Measurements from ENCODE around the gene ALKBH6. TPM values are rescaled to one million over a fixed set of nuclear protein-coding genes. Genes with fewer than 3 reads are reported as not detected.

ALKBH6 gene
- 10 to 100 TPM; 14.0 to 15.3 TPM for total RNA-seq
- polyA plus RNA-seq, result 10 to 100 TPM; 10.3 to 25.6 TPM
- long read RNA-seq, donor 1, partial matches to known transcripts, result 2 of 7 reads
- long read RNA-seq, donor 1, other reads (novel, unspliced or antisense), result 3 of 7 reads
- long read RNA-seq, donor 2, partial matches to known transcripts, result 1 of 4 reads
- long read RNA-seq, donor 2, other reads (novel, unspliced or antisense), result 1 of 4 reads

DNA sequence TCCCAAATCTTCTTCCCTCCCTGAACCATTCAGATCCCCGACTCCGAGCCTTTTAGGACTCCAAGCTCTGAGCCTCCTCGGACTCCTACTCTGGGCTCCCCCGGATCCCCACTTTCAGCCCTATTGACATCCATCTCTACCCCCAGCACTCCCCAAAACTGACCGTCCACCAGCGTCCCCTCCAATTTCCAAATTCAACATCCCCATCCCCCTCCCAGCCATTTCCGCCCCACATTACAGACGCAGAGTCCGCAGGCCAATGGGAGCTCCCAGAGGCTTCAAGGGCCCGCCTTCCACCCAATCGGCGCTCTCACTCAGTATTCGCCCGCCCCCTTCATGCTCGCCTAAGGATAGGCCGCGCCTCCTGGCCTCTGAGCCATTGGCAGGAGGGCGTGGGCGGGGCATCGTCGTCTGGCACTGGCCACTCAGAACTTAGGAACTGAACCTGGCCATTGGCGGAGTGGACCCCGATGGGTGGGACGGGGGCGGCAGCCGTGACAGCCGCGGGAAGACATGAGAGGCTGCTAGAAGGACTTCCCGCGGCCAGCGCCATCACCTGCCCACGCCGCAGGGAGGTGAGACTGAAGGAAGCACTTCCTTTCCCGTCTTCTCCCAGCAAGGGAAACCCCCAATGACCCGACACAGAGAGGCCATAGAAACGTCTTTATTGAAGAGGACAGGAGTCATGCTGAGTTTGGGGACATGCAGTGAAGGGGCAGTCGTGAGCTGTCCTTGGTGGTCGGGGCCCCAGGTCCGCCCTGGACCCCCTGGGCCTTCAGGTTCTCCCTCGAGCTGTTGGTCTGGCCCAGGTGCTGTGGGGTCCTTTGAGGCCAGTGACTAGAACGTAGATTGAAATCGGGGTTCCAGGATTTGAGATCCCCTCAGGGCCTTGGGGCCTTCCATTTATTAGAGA, at the start of gene ALKBH6:
TSS of gene ALKBH6 (minus strand) at position 202 of the 913 bp plus-strand sequence. CDS start 816 bp downstream, outside the sequence.
- 2 to 3% methylated on average over 42 of the region's 42 CpGs for WGBS, 2 donors
- Histone ChIP-seq H3K9me3 (ENCODE audit: control insufficient read depth, low read length) (no peaks in the 10 kb centered on the region), H3K27me3 (ENCODE audit: control insufficient read depth in 1 of 2, insufficient read depth in 2 of 2, low read length in 1 of 2) (no peaks in the 10 kb centered on the region), H3K4me3 (ENCODE audit: low read length in 2 of 2) (peak within 1 kb of the TSS; percentile 67 to 73), H3K4me1 (ENCODE audit: control insufficient read depth in 1 of 2, insufficient read depth in 2 of 2, low read length in 2 of 2) (no peaks in the 10 kb centered on the region), H3K27ac (ENCODE audit: low read depth in 1 of 2, low read length in 2 of 2) (peak within 1 kb of the TSS in 1 of 2 donors; percentile 22), H3K36me3 (ENCODE audit: control insufficient read depth in 1 of 2, insufficient read depth in 2 of 2, low read length in 1 of 2) (peaks cover 0 to 3% of the 10 kb centered on the region in 2 donors)
- intact Hi-C loops (cut with DNase I), result loop anchor here in 1 of 2 donors (5.0 kb wide), 1 partner anchor 38 kb away; the partner anchor contains the start of genes THAP8 and WDR62
- ATAC-seq (ENCODE audit: low FRiP score), result peak; percentile 99
- peak; percentile 100 for DNase-seq

DNA sequence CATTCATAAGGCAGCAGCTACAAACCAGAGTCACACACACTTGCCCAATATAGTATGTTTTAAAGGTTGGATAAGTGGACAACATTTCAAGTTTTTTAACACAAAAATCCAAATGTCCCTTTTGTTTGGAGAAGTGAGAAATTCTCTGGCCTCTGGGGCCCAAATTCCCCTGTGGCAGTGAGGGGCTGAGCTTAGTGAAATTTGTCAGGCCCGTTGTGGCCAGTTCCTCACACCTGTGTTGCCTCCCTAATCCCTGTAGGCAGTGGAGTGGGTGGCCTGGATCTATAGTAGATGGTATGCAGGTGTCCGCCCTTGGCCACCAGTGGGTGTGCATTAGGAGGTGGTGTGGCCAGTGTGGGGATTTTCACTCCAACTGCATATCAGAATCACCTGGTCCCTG, 47.4 kb upstream of the ALKBH6 start:
- Histone ChIP-seq H3K4me3 (ENCODE audit: low read length in 2 of 2) (no peak overlapping the region), H3K27me3 (ENCODE audit: control insufficient read depth in 1 of 2, insufficient read depth in 2 of 2, low read length in 1 of 2) (no peaks in the 10 kb centered on the region), H3K4me1 (ENCODE audit: control insufficient read depth in 1 of 2, insufficient read depth in 2 of 2, low read length in 2 of 2) (no peaks in the 10 kb centered on the region), H3K27ac (ENCODE audit: low read depth in 1 of 2, low read length in 2 of 2) (no peak overlapping the region), H3K9me3 (ENCODE audit: control insufficient read depth, low read length) (no peaks in the 10 kb centered on the region), H3K36me3 (ENCODE audit: control insufficient read depth in 1 of 2, insufficient read depth in 2 of 2, low read length in 1 of 2) (no peaks in the 10 kb centered on the region)
- DNase-seq, result peak in 1 of 2 donors; percentile 39
- WGBS, 2 donors, result 88 to 90% methylated on average over 2 of the region's 2 CpGs
- intact Hi-C loops (cut with DNase I), result no loop called here
- no peak for ATAC-seq (ENCODE audit: low FRiP score)

DNA sequence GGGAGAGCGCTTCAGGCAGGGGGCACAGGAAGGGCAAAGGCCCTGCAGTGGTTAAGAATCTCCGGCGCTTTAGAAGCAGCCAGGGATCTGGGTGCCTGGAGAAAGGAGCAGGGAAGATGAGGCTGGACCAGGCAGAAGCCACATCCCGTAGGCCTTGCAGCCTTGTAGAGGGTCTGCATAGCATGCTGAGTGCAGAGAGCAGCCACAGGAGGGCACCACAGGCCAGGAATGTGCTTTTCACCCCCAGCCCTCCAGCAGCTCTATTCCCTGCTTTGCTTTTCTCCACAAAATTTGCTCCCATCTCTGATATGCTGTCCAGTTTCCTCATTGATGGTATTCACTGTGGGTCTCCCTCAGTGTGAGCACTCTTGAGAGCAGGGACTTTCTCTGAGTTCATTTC, 46.4 kb upstream of the ALKBH6 start:
- Histone ChIP-seq H3K27me3 (ENCODE audit: control insufficient read depth in 1 of 2, insufficient read depth in 2 of 2, low read length in 1 of 2) (no peaks in the 10 kb centered on the region), H3K4me3 (ENCODE audit: low read length in 2 of 2) (no peak overlapping the region), H3K4me1 (ENCODE audit: control insufficient read depth in 1 of 2, insufficient read depth in 2 of 2, low read length in 2 of 2) (no peaks in the 10 kb centered on the region), H3K36me3 (ENCODE audit: control insufficient read depth in 1 of 2, insufficient read depth in 2 of 2, low read length in 1 of 2) (no peaks in the 10 kb centered on the region), H3K27ac (ENCODE audit: low read depth in 1 of 2, low read length in 2 of 2) (no peak overlapping the region), H3K9me3 (ENCODE audit: control insufficient read depth, low read length) (no peaks in the 10 kb centered on the region)
- no peak for ATAC-seq (ENCODE audit: low FRiP score)
- WGBS, 2 donors, result 72 to 79% methylated on average over 4 of the region's 4 CpGs
- DNase-seq, result no peak
- intact Hi-C loops (cut with DNase I), result no loop called here

DNA sequence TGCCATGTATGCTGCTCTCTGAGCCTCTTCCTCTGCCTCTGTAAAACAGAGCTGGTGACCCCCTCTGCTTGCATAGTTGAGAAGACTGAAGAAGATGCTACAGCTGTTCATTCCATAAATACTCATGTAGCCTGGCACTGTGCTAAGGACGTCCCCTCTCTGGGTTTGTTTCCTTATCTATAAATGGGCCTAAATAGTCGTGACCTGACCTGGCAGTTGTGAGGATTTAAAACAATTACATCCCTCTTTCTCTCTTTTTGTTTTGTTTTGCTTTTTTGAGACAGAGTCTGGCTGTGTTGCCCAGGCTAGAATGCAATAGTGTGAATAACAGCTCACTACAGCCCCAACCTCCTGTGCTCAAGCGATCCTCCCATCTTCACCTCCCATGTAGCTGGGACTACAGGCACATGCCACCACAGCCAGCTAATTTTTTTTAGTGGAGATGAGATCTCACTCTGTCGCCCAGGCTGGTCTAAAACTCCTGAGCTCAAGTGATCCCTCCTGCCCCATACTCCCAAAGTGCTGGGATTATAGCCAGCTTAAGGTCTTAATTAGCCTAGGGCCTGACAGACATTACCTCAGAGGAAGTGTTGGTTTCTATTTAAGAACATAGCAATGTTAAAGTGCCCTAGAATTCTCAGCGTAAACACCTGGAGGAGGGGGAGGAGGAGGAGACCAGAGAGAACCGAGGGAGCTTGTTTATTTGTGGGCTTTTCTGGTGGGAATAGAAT, 45.3 kb upstream of the ALKBH6 start:
- Histone ChIP-seq H3K36me3 (ENCODE audit: control insufficient read depth in 1 of 2, insufficient read depth in 2 of 2, low read length in 1 of 2) (no peaks in the 10 kb centered on the region), H3K27me3 (ENCODE audit: control insufficient read depth in 1 of 2, insufficient read depth in 2 of 2, low read length in 1 of 2) (no peaks in the 10 kb centered on the region), H3K4me1 (ENCODE audit: control insufficient read depth in 1 of 2, insufficient read depth in 2 of 2, low read length in 2 of 2) (no peaks in the 10 kb centered on the region), H3K9me3 (ENCODE audit: control insufficient read depth, low read length) (no peaks in the 10 kb centered on the region), H3K4me3 (ENCODE audit: low read length in 2 of 2) (no peak overlapping the region), H3K27ac (ENCODE audit: low read depth in 1 of 2, low read length in 2 of 2) (no peak overlapping the region)
- no peak for DNase-seq
- intact Hi-C loops (cut with DNase I), result no loop called here
- WGBS, 2 donors, result 37 to 39% methylated on average over 6 of the region's 6 CpGs
- ATAC-seq (ENCODE audit: low FRiP score), result no peak

DNA sequence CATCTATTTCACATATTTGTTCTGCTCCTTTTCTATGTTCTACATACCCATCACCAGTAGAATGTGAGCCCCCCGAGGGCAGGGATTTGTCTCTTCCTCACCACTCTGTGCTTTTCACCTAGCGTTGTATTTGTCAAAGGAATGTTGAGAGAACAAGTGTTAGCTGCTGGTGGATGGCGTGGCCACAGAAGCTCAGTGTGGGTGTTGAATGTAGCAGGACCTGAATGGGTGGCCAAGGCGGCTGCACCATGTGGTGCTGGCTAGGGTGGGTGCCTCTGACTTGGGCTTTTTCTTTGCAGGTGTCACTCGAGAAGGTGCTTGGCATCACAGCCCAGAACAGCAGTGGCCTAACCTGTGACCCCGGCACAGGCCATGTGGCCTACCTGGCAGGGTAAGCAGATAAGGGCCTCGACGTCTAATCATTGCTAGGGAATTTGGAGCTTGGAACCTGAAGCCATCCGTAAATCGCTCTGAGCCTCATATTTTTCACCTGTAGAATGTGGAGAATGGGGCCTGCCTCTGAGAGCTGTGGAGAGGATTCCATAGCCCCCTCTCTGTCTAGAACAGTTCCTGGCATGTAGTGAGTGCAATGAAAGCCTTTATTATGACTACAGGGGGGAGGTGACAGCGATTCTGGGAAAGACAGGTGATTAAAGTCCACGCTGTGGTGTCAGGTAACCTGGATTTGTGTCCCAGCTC, 44.6 kb upstream of the ALKBH6 start:
- no peak overlapping the region for H3K27ac ChIP-seq (ENCODE audit: low read depth in 1 of 2, low read length in 2 of 2)
- H3K27me3 ChIP-seq (ENCODE audit: control insufficient read depth in 1 of 2, insufficient read depth in 2 of 2, low read length in 1 of 2), result no peaks in the 10 kb centered on the region
- intact Hi-C loops (cut with DNase I), result no loop called here
- WGBS, 2 donors, result 87 to 94% methylated on average over 12 of the region's 12 CpGs
- no peaks in the 10 kb centered on the region for H3K36me3 ChIP-seq (ENCODE audit: control insufficient read depth in 1 of 2, insufficient read depth in 2 of 2, low read length in 1 of 2)
- no peak for ATAC-seq (ENCODE audit: low FRiP score)
- peak in 1 of 2 donors; percentile 59 for DNase-seq
- H3K4me1 ChIP-seq (ENCODE audit: control insufficient read depth in 1 of 2, insufficient read depth in 2 of 2, low read length in 2 of 2), result no peaks in the 10 kb centered on the region
- H3K9me3 ChIP-seq (ENCODE audit: control insufficient read depth, low read length), result no peaks in the 10 kb centered on the region
- no peak overlapping the region for H3K4me3 ChIP-seq (ENCODE audit: low read length in 2 of 2)

DNA sequence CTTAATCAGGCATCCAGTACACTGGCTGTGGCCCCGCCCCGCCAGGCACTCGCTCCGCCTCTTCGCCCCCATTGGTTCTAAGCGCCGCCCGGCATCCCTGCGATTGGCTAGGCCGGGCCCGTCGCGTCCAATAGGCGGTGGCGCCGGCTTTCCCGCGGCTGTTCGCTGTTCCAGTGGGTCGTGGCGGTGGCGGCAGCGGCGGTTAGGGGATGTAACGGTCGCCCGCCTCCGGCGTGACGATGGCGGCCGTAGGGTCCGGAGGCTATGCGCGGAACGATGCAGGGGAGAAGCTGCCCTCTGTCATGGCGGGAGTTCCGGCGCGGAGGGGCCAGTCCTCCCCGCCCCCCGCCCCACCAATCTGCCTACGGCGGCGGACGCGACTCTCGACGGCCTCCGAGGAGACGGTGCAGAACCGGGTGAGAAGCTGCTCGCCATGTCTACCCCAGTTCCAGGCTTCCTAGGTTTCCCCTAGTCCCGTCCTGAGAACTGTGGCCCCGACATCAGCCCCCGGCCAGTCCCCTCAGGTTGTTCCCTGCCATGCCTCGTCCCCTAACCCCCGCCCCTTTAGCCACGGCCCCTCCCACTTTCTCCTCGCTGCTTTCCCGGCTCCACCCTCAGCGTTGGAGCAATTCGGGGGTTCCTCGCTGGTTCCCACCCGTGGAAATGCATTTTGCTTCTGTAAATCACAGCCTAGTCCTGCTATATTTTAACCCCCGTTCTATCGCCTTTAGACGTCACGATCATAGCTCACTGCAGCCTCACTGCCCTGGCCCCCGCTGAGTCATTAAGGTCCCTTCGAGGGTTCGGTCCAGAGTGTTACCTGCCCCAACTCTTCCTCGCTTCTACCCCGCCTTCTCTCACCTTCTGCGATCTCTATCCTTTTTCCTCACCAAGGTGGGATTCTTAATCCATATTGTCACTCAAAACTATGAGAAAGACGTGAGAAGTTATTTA, 41.0 kb upstream of the ALKBH6 start, which contains the start of gene WDR62:
TSS of gene WDR62 (plus strand) at position 165 of the 954 bp plus-strand sequence. CDS start at position 240, 75 bp downstream.
- no peaks in the 10 kb centered on the region for H3K4me1 ChIP-seq (ENCODE audit: control insufficient read depth in 1 of 2, insufficient read depth in 2 of 2, low read length in 2 of 2)
- intact Hi-C loops (cut with DNase I), result loop anchor here (2.0 to 5.0 kb wide), 4 partner anchors 43 to 63 kb away; partner anchors contain the start of genes ALKBH6 (in 1 of the 2), POLR2I (in 1 of the 2), SDHAF1 (in 1 of the 2) and TBCB (in 1 of the 2)

DNA sequence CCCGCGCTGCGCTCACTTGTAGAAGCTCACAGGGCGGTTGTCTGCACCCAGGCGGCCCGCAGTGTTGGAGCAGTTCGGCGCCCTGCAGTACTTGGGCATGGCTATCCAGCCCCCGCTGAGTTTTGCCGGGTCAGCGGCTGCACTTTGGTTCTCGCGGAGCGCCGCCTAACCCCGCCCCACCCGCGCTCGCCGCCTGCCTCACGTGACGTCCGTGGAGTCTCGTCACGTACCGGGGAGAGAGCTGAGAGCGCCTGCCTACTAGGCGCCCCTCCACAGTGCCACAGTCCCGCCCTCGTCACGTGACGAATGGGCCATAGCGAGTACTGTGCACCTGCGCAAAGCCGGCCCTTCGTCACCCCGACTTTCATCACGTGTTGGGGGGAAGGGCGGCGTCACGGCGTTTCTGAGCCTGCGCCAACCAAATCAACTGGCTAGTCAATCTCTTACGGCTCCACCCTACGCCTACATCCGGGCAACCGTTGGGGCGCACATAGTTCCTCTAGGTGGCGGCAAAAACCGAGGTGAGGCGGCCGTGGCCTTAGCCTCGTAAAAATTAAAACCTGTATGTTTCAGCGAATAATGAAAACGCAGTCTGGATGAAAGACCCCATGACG, 40.2 kb upstream of the ALKBH6 start, which contains the start of gene THAP8:
TSS of gene THAP8 (minus strand) at position 167 of the 614 bp plus-strand sequence. CDS start at position 99, 68 bp downstream.
- Histone ChIP-seq H3K36me3 (ENCODE audit: control insufficient read depth in 1 of 2, insufficient read depth in 2 of 2, low read length in 1 of 2) (no peaks in the 10 kb centered on the region), H3K27me3 (ENCODE audit: control insufficient read depth in 1 of 2, insufficient read depth in 2 of 2, low read length in 1 of 2) (no peaks in the 10 kb centered on the region), H3K9me3 (ENCODE audit: control insufficient read depth, low read length) (no peaks in the 10 kb centered on the region), H3K4me3 (ENCODE audit: low read length in 2 of 2) (peak within 1 kb of the TSS; percentile 21 to 54), H3K27ac (ENCODE audit: low read depth in 1 of 2, low read length in 2 of 2) (peak within 1 kb of the TSS in 1 of 2 donors; percentile 77), H3K4me1 (ENCODE audit: control insufficient read depth in 1 of 2, insufficient read depth in 2 of 2, low read length in 2 of 2) (no peaks in the 10 kb centered on the region)
- DNase-seq (peak; percentile 100), ATAC-seq (ENCODE audit: low FRiP score) (peak; percentile 99)
- 0% methylated on average over 55 to 56 of the region's 56 CpGs for WGBS, 2 donors
- intact Hi-C loops (cut with DNase I), result loop anchor here (2.0 to 5.0 kb wide), 4 partner anchors 42 to 62 kb away; partner anchors contain the start of genes ALKBH6 (in 1 of the 2), POLR2I (in 1 of the 2), SDHAF1 (in 1 of the 2) and TBCB (in 1 of the 2)

More for the DNA sequence above, 41.0 kb upstream of the ALKBH6 start, which contains the start of gene WDR62:
- no peaks in the 10 kb centered on the region for H3K9me3 ChIP-seq (ENCODE audit: control insufficient read depth, low read length)
- ATAC-seq (ENCODE audit: low FRiP score) (peak; percentile 94), DNase-seq (peak; percentile 97 to 98)
- peak within 1 kb of the TSS in 1 of 2 donors; percentile 77 for H3K27ac ChIP-seq (ENCODE audit: low read depth in 1 of 2, low read length in 2 of 2)
- H3K4me3 ChIP-seq (ENCODE audit: low read length in 2 of 2), result peak within 1 kb of the TSS; percentile 21 to 54
- H3K27me3 ChIP-seq (ENCODE audit: control insufficient read depth in 1 of 2, insufficient read depth in 2 of 2, low read length in 1 of 2), result no peaks in the 10 kb centered on the region
- WGBS, 2 donors, result 1% methylated on average over 55 to 76 of the region's 76 CpGs
- H3K36me3 ChIP-seq (ENCODE audit: control insufficient read depth in 1 of 2, insufficient read depth in 2 of 2, low read length in 1 of 2), result no peaks in the 10 kb centered on the region

Measured in aorta (tissue), 5 donors.